SK-N-SH treated with all-trans-retinoic acid at 6 μM for 48 hours (cell line): Measurements from ENCODE around the gene TRABD2B.

Source experiments
- ATAC-seq: fragments of 200-7000 bp; cut with Tn5 transposase; 3 replicates; pipeline ENCODE4 v1.9.1; 2020; ENCODE audit warnings: mild to moderate bottlenecking, moderate library complexity
- ARNTL ChIP-seq: fragments of 450-650 bp; formaldehyde crosslinking; IDR thresholded peaks from 2 replicates; pipeline ENCODE4 v1.5.0; 2020; ENCODE audit warnings: low read depth, mild to moderate bottlenecking, moderate library complexity, borderline replicate concordance
- BACH2 ChIP-seq: fragments of 250-450 bp; sonication (Bioruptor Pico); IDR thresholded peaks from 2 replicates; pipeline ENCODE4 v1.9.0; 2021; ENCODE audit warnings: mild to moderate bottlenecking, borderline replicate concordance
- CREB5 ChIP-seq: fragments of 250-450 bp; sonication (Bioruptor Pico); IDR thresholded peaks from 2 replicates; pipeline ENCODE4 v1.5.1; 2020; ENCODE audit warnings: low read depth, mild to moderate bottlenecking, moderate library complexity
- CSDC2 ChIP-seq: fragments of 250-450 bp; sonication (Bioruptor Pico); IDR thresholded peaks from 2 replicates; pipeline ENCODE4 v1.5.0; 2020; ENCODE audit warnings: mild to moderate bottlenecking, moderate library complexity
- ESRRG ChIP-seq: fragments of 250-450 bp; sonication (Bioruptor Pico); IDR thresholded peaks from 2 replicates; pipeline ENCODE4 v1.6.1; 2021; ENCODE audit warnings: mild to moderate bottlenecking
- GLIS3 ChIP-seq: fragments of 250-450 bp; sonication (Bioruptor Pico); IDR thresholded peaks from 2 replicates; pipeline ENCODE4 v1.5.0; 2020; ENCODE audit warnings: mild to moderate bottlenecking, moderate library complexity
- ISL1 ChIP-seq: fragments of 250-450 bp; sonication (Bioruptor Pico); IDR thresholded peaks from 2 replicates; pipeline ENCODE4 v2.1.2; 2022; ENCODE audit warnings: mild to moderate bottlenecking, moderate library complexity
- OSR1 ChIP-seq: fragments of 250-450 bp; sonication (Bioruptor Pico); IDR thresholded peaks from 2 replicates; pipeline ENCODE4 v1.8.0; 2022; ENCODE audit warnings: moderate library complexity, mild to moderate bottlenecking, inconsistent platforms
- PATZ1 ChIP-seq: fragments of 250-450 bp; sonication (Bioruptor Pico); IDR thresholded peaks from 2 replicates; pipeline ENCODE4 v1.8.0; 2020; ENCODE audit warnings: mild to moderate bottlenecking, moderate library complexity, borderline replicate concordance
- PPARA ChIP-seq: fragments of 250-450 bp; sonication (Bioruptor Pico); IDR thresholded peaks from 2 replicates; pipeline ENCODE4 v1.5.0; 2020; ENCODE audit warnings: mild to moderate bottlenecking, borderline replicate concordance
- RARB ChIP-seq: fragments of 250-450 bp; sonication (Bioruptor Pico); IDR thresholded peaks from 2 replicates; pipeline ENCODE4 v1.8.0; 2021; ENCODE audit warnings: mild to moderate bottlenecking, moderate library complexity
- SNAI2 ChIP-seq: fragments of 250-450 bp; sonication (Bioruptor Pico); IDR thresholded peaks from 2 replicates; pipeline ENCODE4 v1.5.0; 2020; ENCODE audit warnings: mild to moderate bottlenecking, moderate library complexity
- TOX ChIP-seq: fragments of 250-450 bp; sonication (Bioruptor Pico); IDR thresholded peaks from 2 replicates; pipeline ENCODE4 v1.8.0; 2021; ENCODE audit warnings: mild to moderate bottlenecking, moderate library complexity, borderline replicate concordance
- TSHZ2 ChIP-seq: fragments of 250-450 bp; sonication (Bioruptor Pico); IDR thresholded peaks from 2 replicates; pipeline ENCODE4 v1.5.0; 2020; ENCODE audit warnings: mild to moderate bottlenecking, moderate library complexity
- ZC3H10 ChIP-seq: fragments of 250-450 bp; sonication (Bioruptor Pico); IDR thresholded peaks from 2 replicates; pipeline ENCODE4 v1.5.1; 2021; ENCODE audit warnings: mild to moderate bottlenecking, moderate library complexity
- ZFP3 ChIP-seq: fragments of 250-450 bp; sonication (Bioruptor Pico); IDR thresholded peaks from 2 replicates; pipeline ENCODE4 v1.5.0; 2020; ENCODE audit warnings: mild to moderate bottlenecking, moderate library complexity
- ZNF565 ChIP-seq: fragments of 450-650 bp; formaldehyde crosslinking; conservative IDR thresholded peaks from 2 replicates; pipeline ENCODE4 v1.5.0; 2020; ENCODE audit warnings: low read depth, mild to moderate bottlenecking, moderate library complexity
- ZNF70 ChIP-seq: fragments of 450-650 bp; formaldehyde crosslinking; IDR thresholded peaks from 2 replicates; pipeline ENCODE4 v1.5.0; 2020; ENCODE audit warnings: mild to moderate bottlenecking, moderate library complexity
- TF ChIP-seq, protein P1 (sequence below): fragments of 250-450 bp; sonication (Bioruptor Pico); IDR thresholded peaks from 2 replicates; pipeline ENCODE4 v1.5.1; 2021; ENCODE audit warnings: mild to moderate bottlenecking, moderate library complexity

The TRABD2B gene

DNA sequence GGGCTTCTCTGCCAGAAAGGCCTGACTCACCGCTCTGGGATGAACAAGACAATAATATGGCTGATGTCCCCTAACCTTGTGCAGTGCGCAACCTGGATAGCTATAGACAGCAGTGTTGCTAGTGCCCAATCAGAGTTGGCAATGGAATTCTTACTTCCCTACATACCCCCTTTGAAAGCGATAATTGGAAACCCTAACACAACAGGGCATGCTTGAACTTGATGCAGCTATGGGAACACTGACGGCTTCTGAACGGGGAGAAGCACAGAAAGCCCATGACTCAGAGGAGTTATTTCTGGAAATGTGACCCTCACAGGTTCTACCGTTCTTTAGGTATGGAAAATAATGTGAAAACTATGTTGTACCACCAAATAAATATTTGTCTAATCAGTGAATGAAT is 200.6 kb downstream of the TRABD2B start:
- TF ChIP-seq RARB (CRISPR knock-in tag) = no peak
- ATAC-seq = no peak

DNA sequence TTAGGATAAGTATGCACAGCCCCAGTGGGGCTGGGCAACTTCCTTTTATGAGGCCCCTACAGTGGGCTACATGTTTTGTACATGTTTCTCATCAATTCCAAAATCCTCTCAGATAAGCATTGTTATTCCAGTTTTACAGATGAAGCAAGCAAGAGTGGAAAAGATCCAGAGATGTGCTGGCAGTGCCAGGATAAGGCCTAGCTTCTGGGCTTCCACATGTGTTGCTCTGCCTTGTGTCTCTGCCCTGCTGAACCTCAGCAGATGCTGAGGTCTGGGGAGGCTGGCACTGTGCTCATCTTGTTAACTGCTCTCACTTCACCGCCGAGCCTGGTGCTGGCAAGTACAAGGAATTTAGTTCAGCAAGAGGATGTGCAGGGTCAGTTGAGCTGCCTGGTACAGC is 202.1 kb downstream of the TRABD2B start:
- ATAC-seq = no peak
- no peak for TF ChIP-seq CREB5 (CRISPR knock-in tag)
- no peak for TF ChIP-seq TSHZ2 (CRISPR knock-in tag)
- TF ChIP-seq ARNTL (CRISPR knock-in tag) = no peak
- no peak for TF ChIP-seq ZNF565 (CRISPR knock-in tag)
- TF ChIP-seq PATZ1 (CRISPR knock-in tag) = no peak
- TF ChIP-seq RARB (CRISPR knock-in tag) = no peak
- no peak for TF ChIP-seq GLIS3 (CRISPR knock-in tag)
- no peak for TF ChIP-seq ISL1 (CRISPR knock-in tag)
- TF ChIP-seq, protein P1, sequence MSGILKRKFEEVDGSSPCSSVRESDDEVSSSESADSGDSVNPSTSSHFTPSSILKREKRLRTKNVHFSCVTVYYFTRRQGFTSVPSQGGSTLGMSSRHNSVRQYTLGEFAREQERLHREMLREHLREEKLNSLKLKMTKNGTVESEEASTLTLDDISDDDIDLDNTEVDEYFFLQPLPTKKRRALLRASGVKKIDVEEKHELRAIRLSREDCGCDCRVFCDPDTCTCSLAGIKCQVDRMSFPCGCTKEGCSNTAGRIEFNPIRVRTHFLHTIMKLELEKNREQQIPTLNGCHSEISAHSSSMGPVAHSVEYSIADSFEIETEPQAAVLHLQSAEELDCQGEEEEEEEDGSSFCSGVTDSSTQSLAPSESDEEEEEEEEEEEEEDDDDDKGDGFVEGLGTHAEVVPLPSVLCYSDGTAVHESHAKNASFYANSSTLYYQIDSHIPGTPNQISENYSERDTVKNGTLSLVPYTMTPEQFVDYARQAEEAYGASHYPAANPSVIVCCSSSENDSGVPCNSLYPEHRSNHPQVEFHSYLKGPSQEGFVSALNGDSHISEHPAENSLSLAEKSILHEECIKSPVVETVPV (CRISPR knock-in tag) = no peak
- TF ChIP-seq ZC3H10 (CRISPR knock-in tag) = no peak
- no peak for TF ChIP-seq ESRRG (CRISPR knock-in tag)
- no peak for TF ChIP-seq TOX (CRISPR knock-in tag)
- TF ChIP-seq PPARA = no peak
- no peak for TF ChIP-seq BACH2 (CRISPR knock-in tag)
- no peak for TF ChIP-seq OSR1 (CRISPR knock-in tag)
- TF ChIP-seq SNAI2 (CRISPR knock-in tag) = no peak

GRCh38 chr1:47794530-47794929 is 202.7 kb downstream of the TRABD2B start:
- ATAC-seq = no peak
- no peak for TF ChIP-seq TOX (CRISPR knock-in tag)
- TF ChIP-seq PATZ1 (CRISPR knock-in tag) = no peak
- TF ChIP-seq ESRRG (CRISPR knock-in tag) = no peak
- TF ChIP-seq OSR1 (CRISPR knock-in tag) = no peak
- no peak for TF ChIP-seq ZFP3
- no peak for TF ChIP-seq ZNF565 (CRISPR knock-in tag)
- no peak for TF ChIP-seq CREB5 (CRISPR knock-in tag)
- no peak for TF ChIP-seq PPARA
- TF ChIP-seq ISL1 (CRISPR knock-in tag) = no peak
- TF ChIP-seq RARB (CRISPR knock-in tag) = no peak
- TF ChIP-seq ZC3H10 (CRISPR knock-in tag) = no peak
- TF ChIP-seq CSDC2 (CRISPR knock-in tag) = no peak
- TF ChIP-seq TSHZ2 (CRISPR knock-in tag) = no peak
- no peak for TF ChIP-seq ZNF70 (CRISPR knock-in tag)
- TF ChIP-seq ARNTL (CRISPR knock-in tag) = no peak
- no peak for TF ChIP-seq BACH2 (CRISPR knock-in tag)
- no peak for TF ChIP-seq GLIS3 (CRISPR knock-in tag)
- TF ChIP-seq SNAI2 (CRISPR knock-in tag) = no peak
